NCI-H82 treated with DMSO at 0.1 percent for 48 hours (cell line): Measurements from ENCODE around the gene HMGB4.

Experiments
- DNase-seq: peaks from one replicate; lab custom pipeline; 2025; ENCODE audit not compliant: unreplicated experiment; lab: John Stamatoyannopoulos, UW

Gene HMGB4

GRCh38 chr1:33863779-33864178 is at the start of gene HMGB4:
TSS of gene HMGB4 (plus strand) at chr1:33864079. CDS start at chr1:33864192, 113 bp downstream.
- DNase-seq: no peak

GRCh38 chr1:33814166-33814565 is 49.7 kb upstream of the HMGB4 start:
- DNase-seq: no peak

- DNase-seq: no peak
Observed at GRCh38 chr1:33815061-33815460, 48.8 kb upstream of the HMGB4 start.

GRCh38 chr1:33818071-33818470 is 45.8 kb upstream of the HMGB4 start:
- DNase-seq: no peak

GRCh38 chr1:33819290-33819912 is 44.5 kb upstream of the HMGB4 start:
- DNase-seq: no peak

- no peak for DNase-seq
Observed at GRCh38 chr1:33819913-33820311, 44.0 kb upstream of the HMGB4 start.

- no peak for DNase-seq
Observed at GRCh38 chr1:33820804-33821203, 43.1 kb upstream of the HMGB4 start.

- DNase-seq: no peak
Observed at GRCh38 chr1:33821291-33821690, 42.6 kb upstream of the HMGB4 start.

- DNase-seq: no peak
Observed at GRCh38 chr1:33822396-33822795, 41.5 kb upstream of the HMGB4 start.

GRCh38 chr1:33823401-33823800 is 40.5 kb upstream of the HMGB4 start:
- no peak for DNase-seq

GRCh38 chr1:33823830-33824229 is 40.0 kb upstream of the HMGB4 start:
- DNase-seq: no peak

GRCh38 chr1:33824321-33824720 is 39.6 kb upstream of the HMGB4 start:
- no peak for DNase-seq

GRCh38 chr1:33824971-33825370 is 38.9 kb upstream of the HMGB4 start:
- no peak for DNase-seq

- no peak for DNase-seq
Observed at GRCh38 chr1:33825506-33825905, 38.4 kb upstream of the HMGB4 start.

- DNase-seq: no peak
Observed at GRCh38 chr1:33826311-33826710, 37.6 kb upstream of the HMGB4 start.

GRCh38 chr1:33826711-33827110 is 37.2 kb upstream of the HMGB4 start:
- no peak for DNase-seq

GRCh38 chr1:33828059-33828458 is 35.8 kb upstream of the HMGB4 start:
- DNase-seq: no peak

- DNase-seq: no peak
Observed at GRCh38 chr1:33828654-33829053, 35.2 kb upstream of the HMGB4 start.

GRCh38 chr1:33836911-33837310 is 27.0 kb upstream of the HMGB4 start:
- no peak for DNase-seq

GRCh38 chr1:33837635-33838034 is 26.2 kb upstream of the HMGB4 start:
- no peak for DNase-seq

- DNase-seq: no peak
Observed at GRCh38 chr1:33841494-33841893, 22.4 kb upstream of the HMGB4 start.

GRCh38 chr1:33842348-33842747 is 21.5 kb upstream of the HMGB4 start:
- no peak for DNase-seq

GRCh38 chr1:33844166-33844565 is 19.7 kb upstream of the HMGB4 start:
- no peak for DNase-seq
